CMK (cell line): Measurements from ENCODE around the gene NPBWR2.

Experiments used
- DNase-seq: peaks from one replicate; pipeline ENCODE4 v3.0.0-alpha.2; 2010; ENCODE audit warnings: low read depth

Gene NPBWR2

GRCh38 chr20:64084685-64085152 is 22.6 kb downstream of the NPBWR2 start:
- no peak for DNase-seq

- no peak for DNase-seq
Observed at GRCh38 chr20:64083804-64084684, 23.3 kb downstream of the NPBWR2 start, which contains the start of gene LKAAEAR1. TSS of gene LKAAEAR1 (minus strand) at chr20:64084398. CDS start at chr20:64084219, 179 bp downstream.

- DNase-seq: peak; percentile 71
Observed at GRCh38 chr20:64083378-64083803, 24.0 kb downstream of the NPBWR2 start.

- DNase-seq: no peak
Observed at GRCh38 chr20:64082820-64083377, 24.5 kb downstream of the NPBWR2 start.

GRCh38 chr20:64082126-64082731 is 25.1 kb downstream of the NPBWR2 start:
- peak; percentile 72 for DNase-seq

GRCh38 chr20:64081624-64081964 is 25.8 kb downstream of the NPBWR2 start:
- DNase-seq: no peak

GRCh38 chr20:64080813-64081623 is 26.3 kb downstream of the NPBWR2 start:
- no peak for DNase-seq

- DNase-seq: no peak
Observed at GRCh38 chr20:64080013-64080812, 27.2 kb downstream of the NPBWR2 start, which contains the start of gene OPRL1. TSS of gene OPRL1 (plus strand) at chr20:64080082. CDS start at chr20:64092721, 12,639 bp downstream.

GRCh38 chr20:64079273-64080012 is 27.9 kb downstream of the NPBWR2 start, which contains the start of gene RGS19:
TSS of gene RGS19 (minus strand) at chr20:64079518. CDS start at chr20:64076886, 2,632 bp downstream.
- DNase-seq: peak; percentile 86

- DNase-seq: no peak
Observed at GRCh38 chr20:64078934-64079272, 28.5 kb downstream of the NPBWR2 start.

GRCh38 chr20:64077876-64078551 is 29.4 kb downstream of the NPBWR2 start:
- no peak for DNase-seq

- DNase-seq: no peak
Observed at GRCh38 chr20:64077541-64077875, 29.9 kb downstream of the NPBWR2 start.

- peak; percentile 79 for DNase-seq
Observed at GRCh38 chr20:64077094-64077493, 30.3 kb downstream of the NPBWR2 start.

GRCh38 chr20:64076061-64076997 is 31.0 kb downstream of the NPBWR2 start:
- no peak for DNase-seq

- no peak for DNase-seq
Observed at GRCh38 chr20:64075556-64075955, 31.8 kb downstream of the NPBWR2 start.

GRCh38 chr20:64074963-64075362 is 32.4 kb downstream of the NPBWR2 start:
- no peak for DNase-seq

GRCh38 chr20:64074184-64074789 is 33.1 kb downstream of the NPBWR2 start:
- no peak for DNase-seq

GRCh38 chr20:64073476-64074183 is 33.7 kb downstream of the NPBWR2 start:
- no peak for DNase-seq
